HepG2 (cell line): Measurements from ENCODE around the gene ATP11C. TPM values are rescaled to one million over a fixed set of nuclear protein-coding genes. Genes with fewer than 3 reads are reported as not detected.

Experiments
- GATAD2A ChIP-seq: IDR thresholded peaks from 2 replicates; pipeline ENCODE4 v1.6.1; 2016
- IKZF1 ChIP-seq: fragments of 450-650 bp; IDR thresholded peaks from 2 replicates; pipeline ENCODE4 v1.7.1; 2016
- KDM1A ChIP-seq: IDR thresholded peaks from 2 replicates; pipeline ENCODE4 v1.6.1; 2016; ENCODE audit warnings: missing compliant biosample characterization
- ZNF230 ChIP-seq: sonication (generic); formaldehyde crosslinking; IDR thresholded peaks from 2 replicates; pipeline ENCODE4 v1.4.0; 2020; ENCODE audit warnings: mild to moderate bottlenecking, missing genetic modification reagents
- ZNF891 ChIP-seq: sonication (generic); formaldehyde crosslinking; IDR thresholded peaks from 2 replicates; pipeline ENCODE4 v1.5.0; 2020; ENCODE audit warnings: mild to moderate bottlenecking, missing genetic modification reagents
- polyA plus RNA-seq, 8 experiments: library from polyadenylated mRNA; depleted of rRNA in 3 of 8; stranded (reverse) in 7 of 8; unstranded in 1 of 8; fragments of >200 nt; fragmentation: Illumina TruSeq in 4 of 8; extraction: Trizol in 4 of 8; gene quantifications; 2 replicates each; pipeline versions ENCODE4 v1.2.1 to v1.2.3, GENCODE V29; 2011 to 2016; ENCODE audit warnings: low read depth in 4 of 8, missing spikeins in 1 of 8, mixed read lengths in 1 of 8; ENCODE audit not compliant: insufficient read depth in 1 of 8
- total RNA-seq, 5 experiments: library from RNA; depleted of rRNA; stranded (reverse); fragments of >200 nt; fragmentation: Illumina TruSeq; extraction: Trizol; gene quantifications; 2 replicates each; pipeline ENCODE4 v1.2.3, GENCODE V29; 2016; ENCODE audit warnings: low read depth in 1 of 5
- TF ChIP-seq, protein P1 (sequence below): sonication (generic); formaldehyde crosslinking; IDR thresholded peaks from 2 replicates; pipeline ENCODE4 v1.5.1; 2020; ENCODE audit warnings: mild to moderate bottlenecking, missing genetic modification reagents, moderate library complexity
- TF ChIP-seq, protein P2 (sequence below): sonication (generic); formaldehyde crosslinking; IDR thresholded peaks from 2 replicates; pipeline ENCODE4 v1.8.1; 2023; ENCODE audit warnings: mild to moderate bottlenecking, moderate library complexity, missing genetic modification reagents
- TF ChIP-seq, protein P3 (sequence below): IDR thresholded peaks from 2 replicates; pipeline ENCODE4 v1.4.0; 2020; ENCODE audit warnings: mild to moderate bottlenecking, missing genetic modification reagents
- TF ChIP-seq, protein P4 (sequence below): sonication (generic); formaldehyde crosslinking; IDR thresholded peaks from 2 replicates; pipeline ENCODE4 v1.5.0; 2020; ENCODE audit warnings: mild to moderate bottlenecking, missing genetic modification reagents, borderline replicate concordance
- TF ChIP-seq, protein P5 (sequence below): IDR thresholded peaks from 2 replicates; pipeline ENCODE4 v1.6.1; 2012; ENCODE audit warnings: inconsistent platforms

Gene ATP11C
- total and polyA plus RNA-seq, 2 of the 13 experiments (the other 11 are each of a cell fraction or from before 2014, with no cell fraction given): 8.5 to 16.9 TPM

DNA sequence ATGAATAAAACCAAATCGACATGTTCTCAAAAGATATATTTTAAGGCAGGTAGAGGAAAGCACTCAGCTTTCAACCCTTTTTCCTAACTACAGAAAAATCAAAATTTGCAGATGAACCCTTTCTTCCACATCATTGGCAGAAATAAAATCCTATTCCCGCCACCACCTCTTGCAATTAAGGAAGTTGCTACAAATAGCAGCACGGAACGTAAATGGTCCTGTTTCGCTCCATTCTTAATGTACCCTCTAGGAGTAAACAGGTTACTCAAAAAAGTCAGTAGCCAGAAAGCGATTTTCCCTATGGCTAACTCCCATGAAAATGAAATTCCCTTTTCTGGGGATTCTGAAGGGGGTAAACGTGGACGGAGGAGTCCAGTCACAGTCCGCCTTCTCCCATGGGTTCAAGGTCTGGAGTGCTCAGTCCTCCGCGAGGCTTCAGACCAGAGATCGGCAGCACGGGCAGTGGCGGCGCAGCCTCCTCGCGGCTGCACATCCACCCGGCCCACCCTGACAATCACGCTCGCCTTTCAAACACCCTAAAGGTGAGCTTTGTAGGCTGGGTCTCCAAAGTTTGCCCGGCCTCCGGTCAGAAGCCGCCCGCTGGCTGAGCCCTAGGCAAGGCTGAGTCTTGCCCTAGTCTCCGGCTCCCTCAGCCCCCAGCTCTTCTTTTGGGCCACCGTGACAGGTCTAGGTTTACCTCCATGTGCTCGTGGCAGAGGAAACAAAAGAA lies 1.8 kb downstream of the ATP11C start (continued):
- TF ChIP-seq, protein P1, sequence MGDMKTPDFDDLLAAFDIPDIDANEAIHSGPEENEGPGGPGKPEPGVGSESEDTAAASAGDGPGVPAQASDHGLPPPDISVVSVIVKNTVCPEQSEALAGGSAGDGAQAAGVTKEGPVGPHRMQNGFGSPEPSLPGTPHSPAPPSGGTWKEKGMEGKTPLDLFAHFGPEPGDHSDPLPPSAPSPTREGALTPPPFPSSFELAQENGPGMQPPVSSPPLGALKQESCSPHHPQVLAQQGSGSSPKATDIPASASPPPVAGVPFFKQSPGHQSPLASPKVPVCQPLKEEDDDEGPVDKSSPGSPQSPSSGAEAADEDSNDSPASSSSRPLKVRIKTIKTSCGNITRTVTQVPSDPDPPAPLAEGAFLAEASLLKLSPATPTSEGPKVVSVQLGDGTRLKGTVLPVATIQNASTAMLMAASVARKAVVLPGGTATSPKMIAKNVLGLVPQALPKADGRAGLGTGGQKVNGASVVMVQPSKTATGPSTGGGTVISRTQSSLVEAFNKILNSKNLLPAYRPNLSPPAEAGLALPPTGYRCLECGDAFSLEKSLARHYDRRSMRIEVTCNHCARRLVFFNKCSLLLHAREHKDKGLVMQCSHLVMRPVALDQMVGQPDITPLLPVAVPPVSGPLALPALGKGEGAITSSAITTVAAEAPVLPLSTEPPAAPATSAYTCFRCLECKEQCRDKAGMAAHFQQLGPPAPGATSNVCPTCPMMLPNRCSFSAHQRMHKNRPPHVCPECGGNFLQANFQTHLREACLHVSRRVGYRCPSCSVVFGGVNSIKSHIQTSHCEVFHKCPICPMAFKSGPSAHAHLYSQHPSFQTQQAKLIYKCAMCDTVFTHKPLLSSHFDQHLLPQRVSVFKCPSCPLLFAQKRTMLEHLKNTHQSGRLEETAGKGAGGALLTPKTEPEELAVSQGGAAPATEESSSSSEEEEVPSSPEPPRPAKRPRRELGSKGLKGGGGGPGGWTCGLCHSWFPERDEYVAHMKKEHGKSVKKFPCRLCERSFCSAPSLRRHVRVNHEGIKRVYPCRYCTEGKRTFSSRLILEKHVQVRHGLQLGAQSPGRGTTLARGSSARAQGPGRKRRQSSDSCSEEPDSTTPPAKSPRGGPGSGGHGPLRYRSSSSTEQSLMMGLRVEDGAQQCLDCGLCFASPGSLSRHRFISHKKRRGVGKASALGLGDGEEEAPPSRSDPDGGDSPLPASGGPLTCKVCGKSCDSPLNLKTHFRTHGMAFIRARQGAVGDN (CRISPR knock-in tag): peak; percentile 49; the same call in 1 of the 2 replicates
- TF ChIP-seq, protein P2, sequence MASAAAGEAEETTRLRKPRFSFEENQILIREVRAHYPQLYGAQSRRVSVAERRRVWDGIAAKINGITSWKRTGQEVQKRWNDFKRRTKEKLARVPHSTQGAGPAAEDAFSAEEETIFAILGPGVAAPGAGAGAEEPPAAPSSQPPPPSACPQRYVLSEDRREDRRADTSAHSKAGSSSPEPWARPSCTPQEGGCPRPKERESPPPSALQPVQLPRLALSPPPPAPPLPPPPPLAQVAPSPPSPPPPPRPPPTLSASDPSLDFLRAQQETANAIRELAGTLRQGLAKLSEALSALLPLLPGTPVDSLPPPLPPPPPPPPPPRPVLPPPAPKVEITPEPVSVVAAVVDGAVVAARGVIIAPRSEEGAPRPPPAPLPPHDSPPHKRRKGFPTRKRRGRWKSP (CRISPR knock-in tag): no peak
- TF ChIP-seq GATAD2A (CRISPR knock-in tag) (no peak), KDM1A (CRISPR knock-in tag) (no peak), IKZF1 (no peak), ZNF230 (CRISPR knock-in tag) (no peak), ZNF891 (no peak)
- TF ChIP-seq, protein P3, sequence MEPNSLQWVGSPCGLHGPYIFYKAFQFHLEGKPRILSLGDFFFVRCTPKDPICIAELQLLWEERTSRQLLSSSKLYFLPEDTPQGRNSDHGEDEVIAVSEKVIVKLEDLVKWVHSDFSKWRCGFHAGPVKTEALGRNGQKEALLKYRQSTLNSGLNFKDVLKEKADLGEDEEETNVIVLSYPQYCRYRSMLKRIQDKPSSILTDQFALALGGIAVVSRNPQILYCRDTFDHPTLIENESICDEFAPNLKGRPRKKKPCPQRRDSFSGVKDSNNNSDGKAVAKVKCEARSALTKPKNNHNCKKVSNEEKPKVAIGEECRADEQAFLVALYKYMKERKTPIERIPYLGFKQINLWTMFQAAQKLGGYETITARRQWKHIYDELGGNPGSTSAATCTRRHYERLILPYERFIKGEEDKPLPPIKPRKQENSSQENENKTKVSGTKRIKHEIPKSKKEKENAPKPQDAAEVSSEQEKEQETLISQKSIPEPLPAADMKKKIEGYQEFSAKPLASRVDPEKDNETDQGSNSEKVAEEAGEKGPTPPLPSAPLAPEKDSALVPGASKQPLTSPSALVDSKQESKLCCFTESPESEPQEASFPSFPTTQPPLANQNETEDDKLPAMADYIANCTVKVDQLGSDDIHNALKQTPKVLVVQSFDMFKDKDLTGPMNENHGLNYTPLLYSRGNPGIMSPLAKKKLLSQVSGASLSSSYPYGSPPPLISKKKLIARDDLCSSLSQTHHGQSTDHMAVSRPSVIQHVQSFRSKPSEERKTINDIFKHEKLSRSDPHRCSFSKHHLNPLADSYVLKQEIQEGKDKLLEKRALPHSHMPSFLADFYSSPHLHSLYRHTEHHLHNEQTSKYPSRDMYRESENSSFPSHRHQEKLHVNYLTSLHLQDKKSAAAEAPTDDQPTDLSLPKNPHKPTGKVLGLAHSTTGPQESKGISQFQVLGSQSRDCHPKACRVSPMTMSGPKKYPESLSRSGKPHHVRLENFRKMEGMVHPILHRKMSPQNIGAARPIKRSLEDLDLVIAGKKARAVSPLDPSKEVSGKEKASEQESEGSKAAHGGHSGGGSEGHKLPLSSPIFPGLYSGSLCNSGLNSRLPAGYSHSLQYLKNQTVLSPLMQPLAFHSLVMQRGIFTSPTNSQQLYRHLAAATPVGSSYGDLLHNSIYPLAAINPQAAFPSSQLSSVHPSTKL: 0 out of 2 replicates have a peak, but pooled peaks have one; percentile 16
- TF ChIP-seq, protein P4, sequence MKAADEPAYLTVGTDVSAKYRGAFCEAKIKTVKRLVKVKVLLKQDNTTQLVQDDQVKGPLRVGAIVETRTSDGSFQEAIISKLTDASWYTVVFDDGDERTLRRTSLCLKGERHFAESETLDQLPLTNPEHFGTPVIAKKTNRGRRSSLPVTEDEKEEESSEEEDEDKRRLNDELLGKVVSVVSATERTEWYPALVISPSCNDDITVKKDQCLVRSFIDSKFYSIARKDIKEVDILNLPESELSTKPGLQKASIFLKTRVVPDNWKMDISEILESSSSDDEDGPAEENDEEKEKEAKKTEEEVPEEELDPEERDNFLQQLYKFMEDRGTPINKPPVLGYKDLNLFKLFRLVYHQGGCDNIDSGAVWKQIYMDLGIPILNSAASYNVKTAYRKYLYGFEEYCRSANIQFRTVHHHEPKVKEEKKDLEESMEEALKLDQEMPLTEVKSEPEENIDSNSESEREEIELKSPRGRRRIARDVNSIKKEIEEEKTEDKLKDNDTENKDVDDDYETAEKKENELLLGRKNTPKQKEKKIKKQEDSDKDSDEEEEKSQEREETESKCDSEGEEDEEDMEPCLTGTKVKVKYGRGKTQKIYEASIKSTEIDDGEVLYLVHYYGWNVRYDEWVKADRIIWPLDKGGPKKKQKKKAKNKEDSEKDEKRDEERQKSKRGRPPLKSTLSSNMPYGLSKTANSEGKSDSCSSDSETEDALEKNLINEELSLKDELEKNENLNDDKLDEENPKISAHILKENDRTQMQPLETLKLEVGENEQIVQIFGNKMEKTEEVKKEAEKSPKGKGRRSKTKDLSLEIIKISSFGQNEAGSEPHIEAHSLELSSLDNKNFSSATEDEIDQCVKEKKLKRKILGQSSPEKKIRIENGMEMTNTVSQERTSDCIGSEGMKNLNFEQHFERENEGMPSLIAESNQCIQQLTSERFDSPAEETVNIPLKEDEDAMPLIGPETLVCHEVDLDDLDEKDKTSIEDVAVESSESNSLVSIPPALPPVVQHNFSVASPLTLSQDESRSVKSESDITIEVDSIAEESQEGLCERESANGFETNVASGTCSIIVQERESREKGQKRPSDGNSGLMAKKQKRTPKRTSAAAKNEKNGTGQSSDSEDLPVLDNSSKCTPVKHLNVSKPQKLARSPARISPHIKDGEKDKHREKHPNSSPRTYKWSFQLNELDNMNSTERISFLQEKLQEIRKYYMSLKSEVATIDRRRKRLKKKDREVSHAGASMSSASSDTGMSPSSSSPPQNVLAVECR (CRISPR knock-in tag): peak; percentile 42; the same call in 1 of the 2 replicates
- TF ChIP-seq, protein P5, sequence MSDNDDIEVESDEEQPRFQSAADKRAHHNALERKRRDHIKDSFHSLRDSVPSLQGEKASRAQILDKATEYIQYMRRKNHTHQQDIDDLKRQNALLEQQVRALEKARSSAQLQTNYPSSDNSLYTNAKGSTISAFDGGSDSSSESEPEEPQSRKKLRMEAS: peak; percentile 34; the same call in 1 of the 2 replicates
